Measurements from ENCODE around the gene SLC35E1. TPM values are rescaled to one million over a fixed set of nuclear protein-coding genes. Genes with fewer than 3 reads are reported as not detected.

SLC35E1 gene
- total and polyA plus RNA-seq, 2 of the 4 experiments (the other 2 are of a cell fraction): 22.6 to 38.0 TPM

DNA sequence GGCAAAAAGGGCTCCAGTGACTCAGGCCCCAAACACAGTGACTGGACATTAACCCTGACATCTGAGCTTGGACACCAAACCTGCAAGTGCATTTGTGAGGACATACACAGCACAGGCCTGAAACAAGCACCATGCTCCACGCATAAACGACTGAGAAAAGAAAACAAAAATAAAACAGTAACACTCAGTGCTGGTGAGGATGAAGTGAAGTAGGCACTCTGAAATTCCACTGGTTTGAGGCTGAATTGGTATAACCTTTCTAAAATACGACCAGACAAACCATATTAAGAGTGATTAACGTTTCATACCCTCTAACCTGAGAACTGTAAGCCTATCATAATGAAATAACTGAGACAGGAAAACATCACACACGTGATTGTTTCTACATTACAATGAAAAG lies 5.5 kb downstream of the SLC35E1 start:
- Histone ChIP-seq H3K9ac (ENCODE audit: low read depth, low read length) (no peak overlapping the region), H2AK9ac (replicated peaks; ENCODE audit: low read depth, low read length, poor library complexity) (no peak overlapping the region), H3K4ac (ENCODE audit: low read depth, low read length) (no peak overlapping the region), H3K18ac (ENCODE audit: low read depth, low read length) (no peak overlapping the region), H2BK120ac (ENCODE audit: low read depth, low read length) (no peak overlapping the region), H3K14ac (replicated peaks; ENCODE audit: low read depth, low read length) (no peak overlapping the region), H2BK20ac (ENCODE audit: low read depth, low read length) (no peak overlapping the region), H4K20me1 (ENCODE audit: insufficient read depth, low read length) (peaks cover 9% of the 10 kb centered on the region), H3K56ac (ENCODE audit: extremely low read depth, insufficient read depth, low read length) (no peak overlapping the region), H3K4me3 (ENCODE audit: insufficient read depth, low read depth, low read length) (no peak overlapping the region), H3K36me3 (ENCODE audit: control insufficient read depth, insufficient read depth, low read length) (peaks cover 48% of the 10 kb centered on the region), H2BK5ac (ENCODE audit: low read depth, low read length, poor library complexity, severe bottlenecking) (no peak overlapping the region), H2AK5ac (ENCODE audit: low read depth, low read length) (no peak overlapping the region), H4K8ac (ENCODE audit: low read depth in 2 of 2, low read length in 2 of 2) (no peak overlapping the region), H3K9me3 (ENCODE audit: control insufficient read depth, insufficient read depth, low read length) (no peaks in the 10 kb centered on the region), H3K4me1 (ENCODE audit: control insufficient read depth, insufficient read depth, low read length) (peaks cover 5% of the 10 kb centered on the region), H2AFZ (replicated peaks; ENCODE audit: low read length, poor library complexity) (no peak overlapping the region), H4K5ac (ENCODE audit: low read depth, low read length) (no peak overlapping the region), H3K79me1 (ENCODE audit: low read depth in 1 of 2, low read length in 2 of 2) (peaks cover 33 to 64% of the 10 kb centered on the region in 2 experiments), H3K23ac (ENCODE audit: low read depth, low read length) (no peak overlapping the region), H3K27ac (ENCODE audit: insufficient read depth, low read length) (no peak overlapping the region), H4K91ac (ENCODE audit: insufficient read depth, low read depth, low read length) (no peak overlapping the region), H3K4me2 (ENCODE audit: low read depth, low read length) (no peak overlapping the region), H3K9me1 (ENCODE audit: insufficient read depth, low read length) (peaks cover 13% of the 10 kb centered on the region), H2BK15ac (ENCODE audit: low read depth, low read length) (no peak overlapping the region), H3K27me3 (ENCODE audit: control insufficient read depth, insufficient read depth, low read length) (no peaks in the 10 kb centered on the region)
- no peak for DNase-seq
- WGBS, 2 experiments (ENCODE audit: extremely low coverage in 2 of 2, insufficient read length in 1 of 2): no CpG with 5 or more reads among the region's 5 CpGs
- intact Hi-C loops (cut with micrococcal nuclease): no loop called here
- TF ChIP-seq MXI1 (IDR thresholded peaks at IDR 0.05; ENCODE audit: borderline replicate concordance, low read depth, low read length) (no peak), ELK1 (IDR thresholded peaks at IDR 0.05; ENCODE audit: borderline replicate concordance, low read depth, low read length) (no peak), NFE2L2 (IDR thresholded peaks at IDR 0.05; ENCODE audit: low read depth, low read length) (no peak), CHD1 (IDR thresholded peaks at IDR 0.05; ENCODE audit: low read depth, low read length) (no peak)
- dilution Hi-C loops (cut with HindIII; ENCODE audit: low sequenced_read_pairs, unreplicated experiment): no loop called here
- ATAC-seq (ENCODE audit: low read depth): no peak
- ChIA-PET CTCF (no interaction called here), POLR2A (ENCODE audit: unreplicated experiment) (no interaction called here)
- in situ Hi-C loops (cut with MboI; ENCODE audit: low sequenced_read_pairs): no loop called here
- BruUV-seq (replicated peaks): no TSS peak

All from IMR-90 (cell line).